PC-9 (cell line): ENCODE data around the gene TAOK1. TPM values are rescaled to one million over a fixed set of nuclear protein-coding genes. Genes with fewer than 3 reads are reported as not detected.

Experiments used
- BruUV-seq: library from RNA; stranded (reverse); fragments of 400-500 nt; replicated peaks from 2 replicates; lab custom pipeline; 2021; lab: Mats Ljungman, UMichigan
- CTCF ChIA-PET: fragments of 300-600 bp; sonication (Branson Sonifier 250); formaldehyde crosslinking; loops from one replicate; lab custom pipeline; 2022; ENCODE audit warnings: antibody characterized with exemption; lab: Charles Lee
- POLR2A ChIA-PET: fragments of 300-600 bp; sonication (Branson Sonifier 250); formaldehyde crosslinking; loops from one replicate; lab custom pipeline; 2022; ENCODE audit warnings: antibody characterized with exemption; ENCODE audit not compliant: unreplicated experiment; lab: Charles Lee
- DNase-seq, 2 experiments: peaks; one replicate each; pipeline versions ENCODE4 v3.0.0 to v3.0.0-alpha.2; 2015 to 2022; ENCODE audit warnings: mixed read lengths in 1 of 2
- H2AFZ ChIP-seq: fragments of 200-600 bp; sonication (generic); 2 replicates; pipeline ENCODE4 v1.8.1; 2017; ENCODE audit warnings: antibody characterized with exemption
- H3F3A ChIP-seq: fragments of 200-600 bp; sonication (generic); 2 replicates; pipeline ENCODE4 v1.8.1; 2017; ENCODE audit warnings: antibody characterized with exemption, mild to moderate bottlenecking, low read depth; ENCODE audit not compliant: insufficient read depth
- H3K27ac ChIP-seq: fragments of 200-600 bp; sonication (generic); 2 replicates; pipeline ENCODE4 v1.6.1; 2016; ENCODE audit warnings: mixed run types
- H3K27me3 ChIP-seq: fragments of 200-600 bp; sonication (generic); 2 replicates; pipeline ENCODE4 v1.6.1; 2016; ENCODE audit warnings: low read depth, mixed run types; ENCODE audit not compliant: insufficient read depth
- H3K36me3 ChIP-seq: fragments of 200-600 bp; sonication (generic); 2 replicates; pipeline ENCODE4 v1.6.1; 2016; ENCODE audit warnings: low read depth, mixed run types
- H3K4me1 ChIP-seq: fragments of 200-600 bp; sonication (generic); replicated peaks from 2 replicates; pipeline ENCODE4 v1.6.1; 2016; ENCODE audit warnings: mixed run types; ENCODE audit not compliant: insufficient read depth
- H3K4me2 ChIP-seq: fragments of 200-600 bp; sonication (generic); 2 replicates; pipeline ENCODE4 v1.6.1; 2017; ENCODE audit warnings: mixed run types
- H3K4me3 ChIP-seq: fragments of 200-600 bp; sonication (generic); 2 replicates; pipeline ENCODE4 v1.6.1; 2016; ENCODE audit warnings: mixed run types
- H3K79me2 ChIP-seq: fragments of 200-600 bp; sonication (generic); 2 replicates; pipeline ENCODE4 v1.6.1; 2017; ENCODE audit warnings: low read depth, mixed run types
- H3K9me2 ChIP-seq: fragments of 200-600 bp; sonication (generic); 2 replicates; pipeline ENCODE4 v1.8.1; 2017; ENCODE audit warnings: mild to moderate bottlenecking; ENCODE audit not compliant: insufficient read depth
- H3K9me3 ChIP-seq: fragments of 200-600 bp; sonication (generic); 2 replicates; pipeline ENCODE4 v1.8.1; 2016; ENCODE audit warnings: low read depth; ENCODE audit not compliant: insufficient read depth
- H4K20me1 ChIP-seq: fragments of 200-600 bp; sonication (generic); 2 replicates; pipeline ENCODE4 v1.8.1; 2017; ENCODE audit not compliant: insufficient read depth
- EZH2 ChIP-seq: fragments of 200-600 bp; sonication (generic); IDR thresholded peaks from 2 replicates; pipeline ENCODE4 v1.8.0; 2017; ENCODE audit warnings: antibody characterized with exemption, low read depth
- intact Hi-C: fragments of 100-400 bp; cut with micrococcal nuclease; formaldehyde crosslinking; loops from one replicate; pipeline ENCODE4 v1.10.0; 2022; ENCODE audit not compliant: unreplicated experiment
- total RNA-seq: library from RNA; stranded (reverse); gene quantifications from 2 replicates; pipeline ENCODE4 v1.2.3, GENCODE V29; 2021
- TF ChIP-seq, protein P1 (sequence below): fragments of 200-600 bp; sonication (generic); conservative IDR thresholded peaks from 2 replicates; pipeline ENCODE4 v1.6.1; 2017; ENCODE audit warnings: mixed run types, antibody characterized with exemption, mild to moderate bottlenecking, moderate library complexity

Gene TAOK1
- total RNA-seq, 1 experiment from 2014 or later = 51.1 TPM

GRCh38 chr17:29577001-29577370 is 186.8 kb downstream of the TAOK1 start:
- ChIA-PET CTCF (no interaction called here), POLR2A (no interaction called here)
- no peaks in the 10 kb centered on the region for H3K9me3 ChIP-seq
- no peak overlapping the region for H3K4me3 ChIP-seq
- TF ChIP-seq, protein P1, sequence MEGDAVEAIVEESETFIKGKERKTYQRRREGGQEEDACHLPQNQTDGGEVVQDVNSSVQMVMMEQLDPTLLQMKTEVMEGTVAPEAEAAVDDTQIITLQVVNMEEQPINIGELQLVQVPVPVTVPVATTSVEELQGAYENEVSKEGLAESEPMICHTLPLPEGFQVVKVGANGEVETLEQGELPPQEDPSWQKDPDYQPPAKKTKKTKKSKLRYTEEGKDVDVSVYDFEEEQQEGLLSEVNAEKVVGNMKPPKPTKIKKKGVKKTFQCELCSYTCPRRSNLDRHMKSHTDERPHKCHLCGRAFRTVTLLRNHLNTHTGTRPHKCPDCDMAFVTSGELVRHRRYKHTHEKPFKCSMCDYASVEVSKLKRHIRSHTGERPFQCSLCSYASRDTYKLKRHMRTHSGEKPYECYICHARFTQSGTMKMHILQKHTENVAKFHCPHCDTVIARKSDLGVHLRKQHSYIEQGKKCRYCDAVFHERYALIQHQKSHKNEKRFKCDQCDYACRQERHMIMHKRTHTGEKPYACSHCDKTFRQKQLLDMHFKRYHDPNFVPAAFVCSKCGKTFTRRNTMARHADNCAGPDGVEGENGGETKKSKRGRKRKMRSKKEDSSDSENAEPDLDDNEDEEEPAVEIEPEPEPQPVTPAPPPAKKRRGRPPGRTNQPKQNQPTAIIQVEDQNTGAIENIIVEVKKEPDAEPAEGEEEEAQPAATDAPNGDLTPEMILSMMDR = no peak
- no peak for TF ChIP-seq EZH2
- H3F3A ChIP-seq = no peaks in the 10 kb centered on the region
- no peak overlapping the region for H3K4me2 ChIP-seq
- H4K20me1 ChIP-seq = 0 out of 2 replicates have a peak, but pooled peaks cover under 1% of the 10 kb centered on the region
- intact Hi-C loops = no loop called here
- no peak overlapping the region for H2AFZ ChIP-seq
- no peak for DNase-seq
- H3K27me3 ChIP-seq = no peaks in the 10 kb centered on the region
- no peaks in the 10 kb centered on the region for H3K9me2 ChIP-seq
- no peaks in the 10 kb centered on the region for H3K36me3 ChIP-seq
- BruUV-seq = no TSS peak
- no peaks in the 10 kb centered on the region for H3K79me2 ChIP-seq
- no peak overlapping the region for H3K27ac ChIP-seq
- no peaks in the 10 kb centered on the region for H3K4me1 ChIP-seq

DNA sequence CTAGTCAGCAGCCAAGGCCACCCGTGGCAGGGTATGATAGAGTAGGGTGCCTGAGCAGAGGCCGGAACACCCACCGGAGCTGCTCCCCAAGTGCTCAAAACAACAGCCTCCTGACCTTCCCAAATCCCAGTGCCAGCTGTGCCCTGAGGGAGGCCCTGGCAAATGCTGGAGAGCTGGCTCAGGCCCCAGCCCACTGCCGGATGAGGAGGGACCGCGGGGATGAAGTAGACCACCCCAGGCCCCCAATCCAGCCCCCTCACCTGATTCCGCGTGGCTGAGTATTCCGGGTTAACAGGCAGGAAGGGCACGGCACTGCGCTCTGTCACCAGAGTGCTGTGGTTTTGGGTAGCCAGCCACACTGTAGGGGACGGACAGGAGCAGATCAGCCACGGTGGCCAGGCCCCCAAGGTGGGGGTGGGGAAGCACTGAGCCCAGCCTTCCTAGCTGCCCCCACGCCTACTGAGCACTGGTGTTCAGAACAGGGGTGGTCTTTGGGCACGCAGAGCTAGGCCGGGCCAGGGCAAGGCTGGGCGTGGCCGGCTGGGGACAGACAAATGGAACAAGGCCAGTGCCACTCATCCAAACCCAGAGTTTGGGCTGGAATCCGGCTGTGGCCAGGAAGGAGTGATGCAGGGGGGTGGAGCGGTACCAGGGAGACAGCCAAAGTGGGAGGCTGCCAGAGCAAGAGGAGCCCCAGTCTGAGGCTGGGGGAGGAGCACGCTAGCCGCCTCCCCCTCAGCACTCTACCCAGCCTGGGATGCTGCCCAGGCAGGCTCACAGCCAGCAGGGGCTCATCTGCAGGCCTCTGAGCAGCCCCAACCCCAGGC is 187.4 kb downstream of the TAOK1 start:
- no peaks in the 10 kb centered on the region for H3K79me2 ChIP-seq
- H3K36me3 ChIP-seq = no peaks in the 10 kb centered on the region
- TF ChIP-seq, protein P1 = no peak
- TF ChIP-seq EZH2 = no peak
- ChIA-PET POLR2A (no interaction called here), CTCF (no interaction called here)
- no TSS peak for BruUV-seq
- H3K9me3 ChIP-seq = no peaks in the 10 kb centered on the region
- H3K9me2 ChIP-seq = no peaks in the 10 kb centered on the region
- peak in 1 of 2 experiments; percentile 24 for DNase-seq
- no peaks in the 10 kb centered on the region for H3F3A ChIP-seq
- intact Hi-C loops = no loop called here
- 0 out of 2 replicates have a peak, but pooled peaks cover 3% of the 10 kb centered on the region for H4K20me1 ChIP-seq
- H3K4me1 ChIP-seq = no peaks in the 10 kb centered on the region
- H3K4me3 ChIP-seq = no peak overlapping the region
- no peaks in the 10 kb centered on the region for H3K27me3 ChIP-seq
- no peak overlapping the region for H2AFZ ChIP-seq
- no peak overlapping the region for H3K27ac ChIP-seq
- H3K4me2 ChIP-seq = no peak overlapping the region

- Histone ChIP-seq H2AFZ (no peak overlapping the region), H3K4me3 (no peak overlapping the region), H3K9me3 (no peaks in the 10 kb centered on the region), H3K9me2 (no peaks in the 10 kb centered on the region), H3K36me3 (no peaks in the 10 kb centered on the region), H3K27me3 (no peaks in the 10 kb centered on the region), H4K20me1 (0 out of 2 replicates have a peak, but pooled peaks cover 3% of the 10 kb centered on the region), H3K79me2 (no peaks in the 10 kb centered on the region), H3K27ac (no peak overlapping the region), H3F3A (no peaks in the 10 kb centered on the region), H3K4me1 (no peaks in the 10 kb centered on the region), H3K4me2 (no peak overlapping the region)
- POLR2A ChIA-PET = no interaction called here
- no peak for DNase-seq
- intact Hi-C loops = no loop called here
- no TSS peak for BruUV-seq
- CTCF ChIA-PET = interaction anchor here (0.6 kb wide), 1 partner anchor 518 kb away, joined by 3 read pairs; no protein-coding TSS in a partner anchor
- no peak for TF ChIP-seq EZH2
- TF ChIP-seq, protein P1 = no peak
Measured at GRCh38 chr17:29578626-29579485, 188.7 kb downstream of the TAOK1 start.
